Skeletal muscle satellite cell (primary cell): Measurements from ENCODE around the gene RCHY1.
"Not testable (repeated sequence)": the region's sequence is repeated elsewhere in the genome, so short reads cannot be mapped to it uniquely, and the experiment has no call there.

Source experiments
- H3K27me3 ChIP-seq: 2 replicates; pipeline ENCODE4 v1.7.0; 2013; ENCODE audit warnings: low read length; ENCODE audit not compliant: control insufficient read depth, insufficient read depth
- H3K36me3 ChIP-seq: 2 replicates; pipeline ENCODE4 v1.7.0; 2013; ENCODE audit warnings: mild to moderate bottlenecking, control low read depth, low read length; ENCODE audit not compliant: insufficient read depth
- H3K4me1 ChIP-seq: 2 replicates; pipeline ENCODE4 v1.7.0; 2013; ENCODE audit warnings: low read length; ENCODE audit not compliant: control insufficient read depth, insufficient read depth
- H3K4me2 ChIP-seq: 2 replicates; pipeline ENCODE4 v1.7.0; 2013; ENCODE audit warnings: mild to moderate bottlenecking, low read length
- H3K4me3 ChIP-seq: 2 replicates; pipeline ENCODE4 v1.7.0; 2013; ENCODE audit warnings: low read length
- H3K9ac ChIP-seq: 2 replicates; pipeline ENCODE4 v1.7.0; 2013; ENCODE audit warnings: mild to moderate bottlenecking, low read depth, low read length, moderate library complexity
- H3K9me3 ChIP-seq: replicated peaks from 2 replicates; pipeline ENCODE4 v1.7.0; 2013; ENCODE audit warnings: mild to moderate bottlenecking, control low read depth, low read length

The RCHY1 gene

GRCh38 chr4:75513526-75514130, 575 bp downstream of the RCHY1 start:
- Histone ChIP-seq H3K4me1 (peaks cover 29% of the 10 kb centered on the region), H3K4me2 (peak overlapping the region; percentile 90), H3K9me3 (no peaks in the 10 kb centered on the region), H3K4me3 (peak overlapping the region; percentile 90), H3K36me3 (peaks cover 11% of the 10 kb centered on the region), H3K27me3 (no peaks in the 10 kb centered on the region), H3K9ac (peak overlapping the region; percentile 92)

DNA sequence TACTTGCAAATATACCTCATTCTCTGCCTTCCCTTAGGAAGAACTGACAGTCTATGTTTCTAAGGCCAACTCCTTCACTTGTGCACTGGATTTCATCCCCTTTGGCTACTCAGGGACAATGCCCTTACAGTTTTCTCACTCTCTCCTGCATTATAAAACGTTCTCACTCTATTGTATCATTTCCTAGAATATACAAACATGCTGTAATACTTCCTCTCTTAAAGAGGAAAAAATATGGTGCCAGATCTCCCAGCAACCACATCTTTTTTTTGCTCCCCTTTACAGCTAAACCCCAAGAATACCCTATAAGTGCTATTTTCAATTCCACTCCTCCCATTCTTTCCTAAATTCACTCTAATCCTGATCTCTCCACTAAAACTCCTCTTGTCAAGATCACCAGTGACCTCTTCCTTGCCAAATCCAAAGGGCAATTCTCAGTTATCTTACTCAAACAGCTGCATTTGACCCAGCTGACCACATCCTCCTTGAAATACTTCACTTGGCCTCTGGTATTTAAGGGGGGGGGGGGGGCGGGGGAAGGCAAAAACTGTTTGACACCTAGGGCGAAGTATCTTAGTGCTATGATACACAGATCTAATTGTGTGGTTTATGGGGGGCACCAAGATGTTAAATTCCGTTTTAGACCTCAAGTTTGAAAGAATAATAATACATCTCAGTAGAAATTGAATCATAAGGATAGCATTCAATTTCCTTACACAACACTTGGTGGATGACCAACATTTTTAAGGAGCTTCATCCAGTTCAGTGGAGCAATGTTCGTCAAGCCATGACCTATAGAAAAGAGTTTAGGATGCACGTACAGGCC, 1.6 kb downstream of the RCHY1 start:
- H3K27me3 ChIP-seq: no peaks in the 10 kb centered on the region
- peak overlapping the region; percentile 90 for H3K4me3 ChIP-seq
- H3K4me2 ChIP-seq: peak overlapping the region; percentile 90
- peak overlapping the region; percentile 92 for H3K9ac ChIP-seq
- no peaks in the 10 kb centered on the region for H3K9me3 ChIP-seq
- H3K36me3 ChIP-seq: peaks cover 6% of the 10 kb centered on the region
- peaks cover 29% of the 10 kb centered on the region for H3K4me1 ChIP-seq

DNA sequence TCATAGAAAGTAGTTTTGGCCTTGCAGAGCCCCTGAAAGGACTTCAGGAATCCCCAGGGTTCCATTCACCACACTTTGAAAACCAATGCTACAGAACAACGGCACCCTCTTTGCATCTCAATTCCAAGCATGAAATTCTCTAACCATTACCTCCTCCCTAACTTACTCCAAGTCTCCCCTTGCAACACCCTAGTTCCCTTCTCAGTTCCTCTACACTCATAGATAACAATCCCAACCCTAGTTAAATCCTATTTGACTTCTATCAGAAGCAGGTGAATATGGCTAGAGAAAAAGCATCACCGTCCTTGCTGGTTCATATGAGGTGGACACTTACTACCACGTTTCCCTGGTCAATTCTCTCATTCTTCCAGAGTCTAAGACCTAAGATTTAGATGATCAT, 2.4 kb downstream of the RCHY1 start:
- Histone ChIP-seq H3K9me3 (no peaks in the 10 kb centered on the region), H3K4me1 (peaks cover 29% of the 10 kb centered on the region), H3K9ac (peak overlapping the region; percentile 92), H3K27me3 (no peaks in the 10 kb centered on the region), H3K4me3 (peak overlapping the region; percentile 90), H3K36me3 (peaks cover 10% of the 10 kb centered on the region), H3K4me2 (peak overlapping the region; percentile 90)

DNA sequence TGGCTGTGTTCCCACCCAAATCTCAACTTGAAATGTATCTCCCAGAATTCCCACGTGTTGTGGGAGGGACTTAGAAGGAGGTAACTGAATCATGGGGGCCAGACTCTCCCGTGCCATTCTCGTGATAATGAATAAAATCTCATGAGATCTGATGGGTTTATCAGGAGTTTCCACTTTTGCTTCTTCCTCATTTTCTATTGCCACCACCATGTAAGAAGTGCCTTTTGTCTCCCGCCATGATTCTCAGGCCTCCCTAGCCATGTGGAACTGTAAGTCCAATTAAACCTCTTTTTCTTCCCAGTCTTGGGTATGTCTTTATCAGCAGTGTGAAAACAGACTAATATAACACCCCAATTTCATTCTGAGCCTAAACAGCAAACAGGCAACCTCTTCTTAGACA, 4.6 kb downstream of the RCHY1 start:
- not testable (repeated sequence) for H3K4me2 ChIP-seq, H3K9me3 ChIP-seq, H3K27me3 ChIP-seq, H3K4me3 ChIP-seq, H3K9ac ChIP-seq
- Histone ChIP-seq H3K4me1 (peaks cover 22% of the 10 kb centered on the region), H3K36me3 (peaks cover 26% of the 10 kb centered on the region)

DNA sequence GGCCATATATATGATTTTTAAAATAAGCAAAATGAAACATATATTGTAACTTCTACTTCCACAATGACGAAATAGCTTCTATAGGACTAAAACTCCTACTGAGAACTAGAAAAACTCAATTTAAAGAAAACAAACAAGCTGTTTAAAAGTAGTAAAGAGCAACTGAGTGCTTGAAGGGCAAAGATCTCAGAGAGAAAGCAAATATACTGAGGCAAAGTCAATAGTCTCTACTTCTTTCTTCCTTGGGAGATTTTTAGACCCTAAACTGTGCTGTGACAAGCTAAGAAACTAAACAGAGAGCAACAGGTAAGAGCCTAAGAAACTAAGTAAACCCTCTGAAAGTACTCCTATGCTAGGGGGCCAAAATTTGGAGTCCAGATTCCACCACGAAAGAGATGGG, 8.6 kb downstream of the RCHY1 start:
- Histone ChIP-seq H3K27me3 (no peaks in the 10 kb centered on the region), H3K4me3 (no peak overlapping the region), H3K9ac (no peak overlapping the region), H3K4me1 (no peaks in the 10 kb centered on the region), H3K36me3 (peaks cover 32% of the 10 kb centered on the region), H3K9me3 (no peaks in the 10 kb centered on the region), H3K4me2 (no peak overlapping the region)

GRCh38 chr4:75502671-75503070, 11.5 kb downstream of the RCHY1 start:
- H3K4me1 ChIP-seq: no peaks in the 10 kb centered on the region
- H3K9me3 ChIP-seq: peaks cover 9% of the 10 kb centered on the region
- no peak overlapping the region for H3K9ac ChIP-seq
- no peaks in the 10 kb centered on the region for H3K27me3 ChIP-seq
- peaks cover 42% of the 10 kb centered on the region for H3K36me3 ChIP-seq
- no peak overlapping the region for H3K4me2 ChIP-seq
- H3K4me3 ChIP-seq: no peak overlapping the region

GRCh38 chr4:75499900-75500299, 14.3 kb downstream of the RCHY1 start:
- Histone ChIP-seq H3K4me1 (peaks cover 13% of the 10 kb centered on the region), H3K27me3 (no peaks in the 10 kb centered on the region), H3K36me3 (peaks cover 28% of the 10 kb centered on the region), H3K4me2 (no peak overlapping the region), H3K9ac (no peak overlapping the region), H3K9me3 (peaks cover 9% of the 10 kb centered on the region), H3K4me3 (no peak overlapping the region)

DNA sequence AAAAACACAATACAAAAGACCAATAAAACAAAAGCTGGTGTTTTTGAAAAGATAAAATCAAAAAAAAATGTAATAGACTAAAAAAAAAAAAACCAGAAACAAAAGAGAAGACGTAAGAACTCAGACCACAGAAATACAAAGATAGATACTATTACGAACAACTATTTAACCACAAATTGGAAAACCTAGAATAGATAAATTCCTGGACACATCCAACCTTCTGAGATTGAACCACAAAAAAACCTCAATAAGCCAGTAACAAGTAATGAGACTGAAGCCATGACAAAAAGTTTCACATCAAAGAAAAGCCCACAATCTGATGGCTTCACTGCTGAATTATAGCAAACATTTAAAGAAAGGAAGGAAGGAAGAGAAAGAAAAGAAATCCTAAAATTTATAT, 16.2 kb downstream of the RCHY1 start:
- H3K4me1 ChIP-seq: peaks cover 20% of the 10 kb centered on the region
- H3K4me3 ChIP-seq: no peak overlapping the region
- H3K4me2 ChIP-seq: no peak overlapping the region
- H3K36me3 ChIP-seq: peaks cover 25% of the 10 kb centered on the region
- H3K9ac ChIP-seq: no peak overlapping the region
- H3K27me3 ChIP-seq: no peaks in the 10 kb centered on the region
- H3K9me3 ChIP-seq: peaks cover 9% of the 10 kb centered on the region

DNA sequence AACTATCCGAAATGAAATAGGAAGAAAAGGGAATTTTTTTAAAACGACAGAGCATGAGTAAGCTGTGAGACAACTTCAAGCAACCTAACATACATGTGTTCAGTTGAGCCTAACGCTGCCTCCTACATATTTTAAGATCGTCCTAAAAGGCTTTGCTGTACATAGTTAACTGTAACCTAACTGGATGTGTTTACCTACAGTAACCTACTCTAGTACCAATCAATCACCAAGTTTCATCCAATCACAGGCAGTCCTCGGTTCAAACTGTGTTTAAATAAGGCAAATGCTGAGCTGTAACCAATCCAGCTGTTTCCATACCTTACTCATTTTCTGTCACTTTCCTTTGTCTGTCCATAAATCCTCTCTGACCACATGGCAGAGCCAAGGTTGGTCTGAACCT, 17.1 kb downstream of the RCHY1 start:
- Histone ChIP-seq H3K9me3 (peaks cover 9% of the 10 kb centered on the region), H3K4me1 (peaks cover 20% of the 10 kb centered on the region), H3K4me2 (peak overlapping the region; percentile 22), H3K9ac (no peak overlapping the region), H3K4me3 (no peak overlapping the region), H3K36me3 (peaks cover 21% of the 10 kb centered on the region), H3K27me3 (no peaks in the 10 kb centered on the region)

DNA sequence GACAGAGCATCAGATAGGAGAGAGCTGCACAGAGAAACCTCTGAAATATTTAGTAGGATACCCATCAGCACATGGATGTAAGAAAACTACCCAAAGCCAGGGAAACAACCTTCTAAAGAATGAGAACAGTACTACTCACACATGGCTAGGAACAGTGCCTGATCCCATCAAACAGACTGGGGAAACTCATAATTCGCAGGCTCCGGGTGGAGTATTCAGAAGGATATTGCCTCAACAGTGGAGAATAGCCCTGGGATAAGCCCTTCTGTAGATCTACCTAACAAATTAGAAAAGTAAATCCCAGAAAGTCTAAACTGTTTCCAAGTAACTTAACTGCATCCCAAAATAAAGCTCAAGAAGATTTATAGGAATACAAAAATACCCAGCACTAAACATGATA, 17.8 kb downstream of the RCHY1 start:
- no peaks in the 10 kb centered on the region for H3K27me3 ChIP-seq
- peaks cover 26% of the 10 kb centered on the region for H3K36me3 ChIP-seq
- H3K4me2 ChIP-seq: no peak overlapping the region
- peaks cover 9% of the 10 kb centered on the region for H3K9me3 ChIP-seq
- peaks cover 20% of the 10 kb centered on the region for H3K4me1 ChIP-seq
- no peak overlapping the region for H3K9ac ChIP-seq
- no peak overlapping the region for H3K4me3 ChIP-seq

- no peaks in the 10 kb centered on the region for H3K27me3 ChIP-seq
- no peak overlapping the region for H3K9ac ChIP-seq
- H3K9me3 ChIP-seq: peaks cover 9% of the 10 kb centered on the region
- H3K4me2 ChIP-seq: no peak overlapping the region
- peaks cover 31% of the 10 kb centered on the region for H3K36me3 ChIP-seq
- H3K4me3 ChIP-seq: no peak overlapping the region
- peaks cover 20% of the 10 kb centered on the region for H3K4me1 ChIP-seq
These were observed 18.7 kb downstream of the RCHY1 start for GRCh38 chr4:75495476-75495875.

DNA sequence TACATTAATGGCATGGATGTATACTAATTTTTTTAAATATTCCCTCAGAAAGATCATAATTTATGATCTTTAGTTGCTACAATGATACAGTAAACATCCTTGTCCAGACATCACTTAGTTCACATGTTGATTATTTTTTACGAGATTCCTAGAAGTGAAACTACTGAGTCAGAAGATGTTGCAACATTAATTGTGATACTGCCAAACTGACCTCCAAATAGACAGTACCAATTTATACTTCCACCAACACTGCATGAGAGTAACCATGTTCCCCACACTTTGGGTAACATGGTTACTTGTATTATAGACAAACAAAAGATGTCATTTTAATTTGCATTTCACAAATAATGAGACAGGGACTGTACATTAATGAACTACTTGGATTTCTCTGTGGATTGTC, 19.6 kb downstream of the RCHY1 start:
- Histone ChIP-seq H3K36me3 (peaks cover 34% of the 10 kb centered on the region), H3K27me3 (no peaks in the 10 kb centered on the region), H3K4me3 (no peak overlapping the region), H3K9ac (no peak overlapping the region), H3K9me3 (peaks cover 9% of the 10 kb centered on the region), H3K4me2 (no peak overlapping the region), H3K4me1 (peaks cover 20% of the 10 kb centered on the region)
